SIG-M5 treated with dmso at 0.1 percent for 504 hours (cell line): ENCODE data around the gene ZFP62.
A peak's percentile ranks its signal among the peaks of the same experiment; 100 is the strongest.

Experiments
- DNase-seq: peaks from one replicate; lab custom pipeline; 2025; ENCODE audit not compliant: unreplicated experiment; lab: John Stamatoyannopoulos, UW

Gene ZFP62

GRCh38 chr5:180869587-180869986 lies 8.5 kb upstream of the ZFP62 start:
- DNase-seq, result no peak

DNA sequence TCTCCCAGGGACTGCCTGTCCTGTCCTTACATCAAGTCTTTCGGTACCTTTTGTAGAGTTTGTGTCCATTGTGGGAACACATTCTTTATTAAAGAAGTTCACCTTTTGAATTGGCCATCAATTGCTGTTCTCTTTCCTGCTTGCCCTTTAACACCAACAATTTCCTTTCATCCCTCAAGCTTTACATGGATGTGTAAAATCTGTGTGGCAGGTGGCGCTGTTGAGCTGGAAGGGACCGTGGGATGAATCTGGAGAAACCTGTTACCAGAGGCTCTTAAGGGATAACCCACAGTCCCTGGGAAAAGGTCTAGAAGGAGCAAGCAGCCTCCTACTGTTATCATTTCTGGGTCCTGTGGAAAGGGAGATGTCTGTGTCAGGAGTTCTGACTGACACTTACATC lies 7.9 kb upstream of the ZFP62 start:
- DNase-seq, result peak; percentile 79

DNA sequence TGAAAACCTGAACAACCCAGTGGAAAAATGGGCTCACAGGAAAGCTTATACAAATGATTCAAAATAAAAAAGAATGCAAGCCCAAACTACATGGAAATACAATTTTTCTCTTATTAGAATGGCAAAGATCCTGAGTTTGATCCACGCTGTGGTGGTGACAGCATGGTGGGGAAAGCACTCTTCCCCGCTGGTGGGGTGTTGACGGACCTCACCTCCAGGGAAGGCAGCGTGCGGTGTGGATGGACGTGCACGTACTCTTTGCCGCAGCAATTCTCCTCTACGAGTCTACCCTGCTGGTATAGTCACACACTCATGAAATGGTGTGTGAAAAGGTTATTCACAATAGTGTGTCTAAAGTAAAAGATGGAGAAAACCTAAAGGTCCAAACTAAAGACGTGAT lies 5.9 kb upstream of the ZFP62 start:
- no peak for DNase-seq

GRCh38 chr5:180865981-180866695 lies 5.1 kb upstream of the ZFP62 start:
- DNase-seq, result no peak

- DNase-seq, result no peak
Observed at GRCh38 chr5:180862645-180863044, 1.6 kb upstream of the ZFP62 start.

GRCh38 chr5:180860273-180860886 lies 696 bp downstream of the ZFP62 start:
- peak; percentile 81 for DNase-seq

GRCh38 chr5:180858586-180858985 lies 2.5 kb downstream of the ZFP62 start:
- DNase-seq, result no peak

GRCh38 chr5:180853848-180854176 lies 7.3 kb downstream of the ZFP62 start:
- no peak for DNase-seq

DNA sequence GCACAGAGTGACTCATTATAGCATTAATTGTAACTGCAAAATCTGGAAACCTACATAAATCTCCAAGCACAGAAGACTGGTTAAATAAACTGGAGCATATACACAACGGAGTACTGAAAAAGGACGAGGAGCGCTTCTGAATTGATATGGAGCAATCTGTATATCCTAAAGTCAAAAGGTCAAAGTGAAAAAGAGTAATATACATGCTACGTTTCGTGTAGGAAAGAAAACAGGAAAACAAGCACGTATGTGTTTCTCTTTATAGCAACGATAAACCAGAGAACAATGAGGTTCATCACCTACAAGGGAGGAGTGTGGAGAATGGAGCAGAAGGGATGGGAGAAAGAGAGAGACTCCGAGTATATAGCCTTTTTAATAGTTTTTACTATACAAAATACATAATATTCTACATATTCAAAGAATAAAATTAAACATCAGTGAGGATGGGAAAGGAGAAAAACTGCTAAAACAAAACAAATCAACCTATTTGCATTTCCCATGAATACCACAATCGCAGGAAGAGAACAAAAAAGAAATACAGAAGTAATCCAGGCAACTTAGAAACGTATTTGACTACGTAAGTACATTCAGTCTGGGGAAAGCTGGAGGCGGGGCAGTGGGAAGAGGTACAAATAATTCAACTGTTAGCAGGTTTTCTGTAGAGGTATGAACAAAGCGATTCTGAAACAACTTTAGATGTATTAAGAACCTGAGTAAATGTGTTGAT lies 7.8 kb downstream of the ZFP62 start:
- DNase-seq, result no peak

DNA sequence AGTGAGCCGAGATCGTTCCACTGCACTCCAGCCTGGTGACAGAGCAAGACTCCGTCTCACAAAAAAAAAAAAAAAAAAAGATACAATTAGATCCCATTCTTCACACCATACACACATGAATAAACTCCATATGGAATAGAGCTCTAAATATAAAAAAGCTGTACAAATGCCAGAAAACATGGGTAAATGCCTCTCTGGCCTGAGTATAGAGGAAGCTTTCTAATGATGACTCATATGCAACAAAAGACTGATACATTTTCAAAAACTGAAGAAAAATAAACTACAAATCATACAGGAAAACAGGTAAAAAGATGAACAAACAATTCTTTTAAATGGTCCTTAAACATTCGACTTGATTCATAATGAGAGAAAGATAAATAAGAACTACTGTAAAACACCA lies 8.6 kb downstream of the ZFP62 start:
- no peak for DNase-seq

DNA sequence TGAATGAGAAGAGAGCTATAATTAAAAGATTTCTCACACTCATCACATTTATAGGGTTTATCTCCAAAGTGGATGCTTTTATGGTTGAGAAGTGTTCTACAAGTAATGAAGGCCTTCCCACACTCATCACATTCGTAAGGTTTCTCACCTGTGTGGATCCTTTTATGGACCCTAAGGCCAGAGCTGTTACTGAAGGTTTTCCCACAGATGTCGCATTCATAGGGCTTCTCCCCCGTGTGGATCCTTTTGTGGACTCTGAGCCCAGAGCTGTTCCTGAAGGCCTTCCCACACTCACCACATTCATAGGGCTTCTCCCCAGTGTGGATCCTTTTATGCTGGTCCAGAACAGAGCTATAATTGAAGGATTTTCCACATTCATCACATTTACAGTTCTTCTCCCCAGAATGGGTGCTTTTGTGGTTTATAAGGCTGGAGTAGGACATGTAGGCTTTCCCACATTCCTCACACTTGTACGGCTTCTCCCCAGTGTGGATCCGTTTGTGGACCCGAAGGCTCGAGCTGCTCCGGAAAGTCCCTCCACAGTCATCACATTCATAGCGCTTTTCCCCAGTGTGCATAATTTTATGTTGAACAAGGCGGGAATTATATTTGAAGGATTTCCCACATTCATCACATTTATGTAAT lies 10.5 kb downstream of the ZFP62 start:
- no peak for DNase-seq

DNA sequence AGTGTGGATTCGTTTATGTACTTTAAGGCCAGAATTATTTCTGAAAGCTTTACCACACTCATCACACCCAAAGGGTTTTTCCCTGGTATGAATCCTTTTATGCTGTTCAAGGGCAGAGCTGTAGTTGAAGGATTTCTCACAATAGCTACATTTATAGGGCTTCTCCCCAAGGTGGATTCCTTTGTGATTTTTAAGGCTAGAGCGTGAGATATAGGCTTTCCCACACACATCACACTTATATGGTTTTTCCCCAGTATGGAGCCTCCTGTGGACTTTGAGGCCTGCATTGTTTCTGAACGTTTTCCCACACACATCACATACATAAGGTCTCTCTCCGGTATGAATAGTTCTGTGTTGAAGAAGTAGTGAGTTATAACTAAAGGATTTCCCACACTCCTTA lies 11.2 kb downstream of the ZFP62 start:
- no peak for DNase-seq

GRCh38 chr5:180848878-180849277 lies 12.2 kb downstream of the ZFP62 start:
- DNase-seq, result no peak

- DNase-seq, result no peak
Observed at GRCh38 chr5:180848265-180848664, 12.8 kb downstream of the ZFP62 start.

DNA sequence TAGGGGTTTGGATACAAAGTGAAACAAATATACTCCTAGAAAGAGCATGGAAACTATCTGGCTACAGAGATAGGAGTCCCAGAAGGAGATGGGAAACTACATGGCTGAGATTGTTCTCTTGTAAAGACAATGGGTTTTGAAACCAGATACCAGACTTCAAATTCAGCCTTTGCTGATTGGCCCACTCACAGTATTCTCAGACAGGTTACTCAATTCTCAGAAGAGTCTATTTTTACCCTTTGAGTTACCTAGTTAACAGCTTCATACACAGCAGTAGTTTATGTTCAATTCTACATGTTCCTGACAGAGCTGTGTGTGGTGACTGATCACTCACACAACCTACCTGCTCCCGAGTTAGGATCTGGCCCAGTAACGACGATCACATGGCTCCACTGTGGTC lies 14.1 kb downstream of the ZFP62 start:
- DNase-seq, result no peak

- no peak for DNase-seq
Observed at GRCh38 chr5:180844858-180845257, 16.2 kb downstream of the ZFP62 start.

GRCh38 chr5:180844432-180844831 lies 16.6 kb downstream of the ZFP62 start:
- DNase-seq, result no peak

GRCh38 chr5:180839935-180840334 lies 21.1 kb downstream of the ZFP62 start:
- no peak for DNase-seq

GRCh38 chr5:180839227-180839626 lies 21.8 kb downstream of the ZFP62 start:
- DNase-seq, result no peak

- DNase-seq, result no peak
Observed at GRCh38 chr5:180837478-180837877, 23.6 kb downstream of the ZFP62 start.

DNA sequence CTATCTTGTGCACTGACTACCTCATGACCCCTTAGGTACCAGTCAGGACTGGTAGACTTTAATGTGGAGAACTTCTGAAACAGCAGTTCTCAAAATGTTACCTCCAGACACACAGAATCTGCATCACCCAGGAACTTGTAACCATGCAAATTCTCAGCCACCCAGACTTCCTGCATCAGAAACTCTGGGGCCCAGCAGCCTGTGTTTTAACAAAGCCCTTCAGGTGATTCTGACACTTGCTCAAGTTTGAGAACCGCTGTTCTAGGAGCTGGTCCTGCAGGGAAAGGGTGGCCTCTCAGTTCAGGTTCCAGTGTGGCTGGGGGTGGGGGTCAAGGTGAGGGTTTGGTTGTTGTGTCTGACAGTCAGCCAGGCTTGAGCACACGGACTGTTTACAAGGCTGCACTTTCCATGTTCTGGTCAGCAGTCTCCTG lies 28.4 kb downstream of the ZFP62 start:
- DNase-seq, result no peak
